ENCODE results near the gene ALDH1A1.

ALDH1A1 gene

GRCh38 chr9:72979405-72980100 lies 26.7 kb upstream of the ALDH1A1 start:
- DNase-seq (ENCODE audit: low read depth): no peak

GRCh38 chr9:72978744-72979143 lies 25.9 kb upstream of the ALDH1A1 start:
- DNase-seq (ENCODE audit: low read depth): no peak

DNA sequence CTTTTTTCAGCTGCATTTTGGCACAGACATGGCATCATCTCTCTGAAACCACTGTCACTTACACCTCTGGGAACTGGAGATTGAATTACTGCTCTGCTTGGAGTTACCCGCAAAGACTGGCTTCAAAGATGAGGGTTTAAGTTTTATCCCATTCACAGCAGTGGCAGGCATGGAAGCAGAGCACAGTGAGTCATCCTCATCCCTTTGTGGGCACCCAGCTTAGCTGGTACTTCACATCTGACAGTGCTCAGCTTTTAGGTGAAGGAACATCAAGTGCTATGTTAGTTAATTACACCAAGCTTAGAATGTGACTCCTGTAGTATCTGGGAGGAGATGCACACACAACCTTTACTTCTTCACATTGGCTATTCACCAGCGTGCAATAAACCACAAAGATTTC lies 24.8 kb upstream of the ALDH1A1 start:
- no peak for DNase-seq (ENCODE audit: low read depth)

DNA sequence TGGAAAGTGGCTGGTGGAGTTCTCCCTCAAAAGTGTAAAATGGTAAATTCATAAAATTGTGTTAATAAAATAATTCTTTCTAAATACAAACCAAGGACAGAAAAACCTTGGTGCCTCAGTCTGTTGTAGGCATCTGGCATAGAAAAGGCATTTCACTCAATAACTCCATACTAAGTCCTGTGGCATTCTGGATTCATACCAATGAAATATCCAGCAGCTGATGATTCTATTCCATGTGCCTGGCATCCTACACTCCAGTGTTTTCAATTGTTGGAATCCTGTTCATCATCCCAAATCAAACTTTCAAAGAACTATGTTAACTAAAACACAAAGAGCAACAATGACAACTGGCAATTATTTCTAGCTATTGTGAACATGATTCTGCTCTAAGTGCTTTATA lies 21.6 kb upstream of the ALDH1A1 start:
- no peak for DNase-seq (ENCODE audit: low read depth)

- DNase-seq (ENCODE audit: low read depth): no peak
Measured at GRCh38 chr9:72972636-72973035, 19.8 kb upstream of the ALDH1A1 start.

DNA sequence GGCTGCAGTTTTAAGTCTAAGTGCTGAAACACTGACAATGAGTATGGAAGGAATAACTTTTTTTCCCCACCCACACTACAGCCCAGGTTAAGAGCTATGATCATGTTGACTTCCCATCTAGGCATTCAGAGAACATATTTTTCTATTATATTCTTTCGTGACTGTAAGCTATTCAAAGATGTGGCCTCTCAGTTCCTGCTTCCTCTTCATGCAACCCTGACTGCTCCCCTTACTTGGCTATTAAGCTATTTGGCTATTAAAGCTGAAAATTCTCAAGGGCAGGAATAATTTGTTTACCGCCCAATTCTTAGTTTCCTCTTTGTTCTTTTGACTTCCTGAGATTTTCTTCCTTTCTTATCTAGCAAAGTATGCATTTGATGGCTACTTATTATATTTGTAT lies 18.6 kb upstream of the ALDH1A1 start:
- DNase-seq (ENCODE audit: low read depth): no peak

GRCh38 chr9:72960446-72960845 lies 7.6 kb upstream of the ALDH1A1 start:
- DNase-seq (ENCODE audit: low read depth): no peak

GRCh38 chr9:72958485-72959281 lies 5.8 kb upstream of the ALDH1A1 start:
- DNase-seq (ENCODE audit: low read depth): no peak

GRCh38 chr9:72955571-72955970 lies 2.7 kb upstream of the ALDH1A1 start:
- DNase-seq (ENCODE audit: low read depth): no peak

- no peak for DNase-seq (ENCODE audit: low read depth)
Measured at GRCh38 chr9:72955126-72955455, 2.2 kb upstream of the ALDH1A1 start.

DNA sequence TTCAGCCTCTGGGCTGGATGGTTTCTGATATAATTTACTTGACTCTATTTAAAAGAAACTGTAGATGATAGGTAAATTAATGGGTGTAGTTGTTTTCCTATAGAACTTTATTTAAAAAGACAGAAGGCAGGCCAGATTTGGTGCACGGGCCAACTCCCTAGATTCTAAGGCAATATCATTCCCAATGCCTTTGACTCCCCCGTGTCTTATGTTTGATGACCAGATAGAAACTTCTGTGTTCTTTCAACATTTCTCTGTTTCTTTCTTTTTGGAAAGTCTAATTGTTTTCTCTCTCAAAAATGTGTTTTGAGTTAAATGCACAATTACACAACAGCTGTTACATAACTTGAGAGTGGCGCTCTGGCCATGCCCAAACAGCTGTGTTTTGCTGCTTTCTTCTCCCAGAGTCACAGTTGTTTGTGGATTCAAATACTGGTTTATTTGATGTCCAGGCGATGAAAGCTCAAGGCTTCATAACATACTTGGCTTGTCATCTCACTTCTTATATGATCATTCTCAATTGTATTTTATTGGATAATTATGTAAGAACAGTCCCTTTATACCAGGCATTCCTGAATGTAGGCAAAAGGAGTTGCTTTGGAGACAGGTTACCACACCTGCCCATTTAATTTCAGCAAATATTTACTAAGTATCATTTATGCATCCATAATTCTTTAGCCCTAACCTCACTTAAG lies 1.7 kb upstream of the ALDH1A1 start:
- DNase-seq (ENCODE audit: low read depth): no peak

GRCh38 chr9:72952381-72952690 lies 517 bp downstream of the ALDH1A1 start:
- no peak for DNase-seq (ENCODE audit: low read depth)

DNA sequence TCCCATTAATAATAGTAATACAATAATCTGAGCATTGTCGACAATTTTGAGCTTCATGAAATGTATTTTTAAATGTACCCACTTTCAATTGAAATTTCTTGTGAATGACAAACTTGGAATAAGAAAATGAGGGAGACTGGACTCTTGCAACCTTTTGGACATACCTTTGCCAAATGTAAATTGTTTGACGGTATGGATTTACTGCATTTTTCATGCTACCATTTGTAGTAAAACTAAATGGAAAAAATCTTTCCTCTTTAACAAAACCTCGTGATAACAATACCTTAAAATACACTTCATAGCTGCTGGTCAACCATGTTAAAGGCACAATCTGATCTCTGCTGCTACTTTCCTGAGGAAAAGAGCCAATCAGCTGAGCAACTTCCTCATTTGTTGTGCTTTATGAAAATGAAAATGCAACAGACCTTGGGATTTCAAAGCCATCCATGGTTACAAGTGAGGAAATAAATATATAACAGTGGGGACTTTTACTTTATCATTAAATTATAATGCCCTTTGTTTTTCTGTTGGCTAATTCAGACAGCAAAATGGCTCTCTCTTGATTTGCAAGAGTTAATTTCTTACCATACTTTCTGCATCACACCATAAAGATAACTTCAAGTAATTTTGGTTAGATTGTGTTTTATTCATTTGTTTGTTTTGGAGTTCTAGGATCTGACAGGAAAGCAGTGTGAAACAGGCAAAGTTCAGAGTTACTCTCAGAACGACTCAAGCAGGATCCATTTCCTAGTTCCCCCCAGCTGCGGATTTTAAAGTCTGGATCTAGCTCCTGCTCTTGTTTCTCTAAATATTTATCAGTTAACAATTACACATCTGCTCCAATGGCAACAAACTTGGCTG lies 1.1 kb downstream of the ALDH1A1 start:
- no peak for DNase-seq (ENCODE audit: low read depth)

DNA sequence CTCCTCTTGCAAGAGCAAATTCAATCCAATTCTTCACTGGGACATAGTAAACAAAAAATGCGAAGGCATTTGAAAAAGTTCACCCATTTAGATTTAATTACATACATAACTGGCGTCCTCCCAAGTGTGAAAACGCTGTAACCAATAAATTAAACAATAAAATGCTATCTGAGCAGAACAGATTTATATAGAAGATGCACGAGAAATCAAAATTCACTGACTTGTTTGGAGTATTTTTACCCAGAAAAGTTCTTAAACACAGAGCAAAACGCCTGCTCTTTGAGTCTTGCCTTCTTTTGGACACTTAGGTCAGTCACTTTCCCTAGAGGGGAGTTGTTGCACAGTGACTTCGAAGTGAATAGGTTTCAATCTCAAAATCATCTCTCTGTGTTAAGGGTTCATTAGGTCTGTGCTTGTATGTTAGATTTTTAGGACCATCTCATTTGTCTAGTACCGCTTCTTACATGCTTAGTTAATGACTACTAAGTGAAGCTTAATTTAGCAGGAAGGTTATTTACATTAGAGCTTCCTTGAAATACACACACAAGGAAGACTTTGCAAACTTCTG lies 1.9 kb downstream of the ALDH1A1 start:
- DNase-seq (ENCODE audit: low read depth): no peak

DNA sequence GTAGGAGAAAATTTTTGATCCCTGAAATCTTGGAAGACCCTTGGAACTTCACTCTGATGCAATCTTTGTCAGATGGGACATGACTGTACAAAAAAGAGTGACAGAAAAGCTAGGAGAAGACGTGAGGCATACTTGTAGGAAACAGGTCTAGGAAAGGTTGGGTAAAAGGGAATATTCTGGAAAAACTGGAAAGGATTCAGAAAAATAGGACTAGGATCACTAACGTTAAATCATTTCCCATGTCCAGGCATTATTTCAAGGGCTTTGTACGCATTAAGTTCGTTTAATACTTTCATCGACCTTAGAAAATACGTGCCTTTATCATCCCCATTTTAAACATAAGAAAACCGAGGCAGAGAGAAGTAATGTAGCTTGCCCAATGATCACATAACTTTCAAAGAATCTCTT lies 2.9 kb downstream of the ALDH1A1 start:
- DNase-seq (ENCODE audit: low read depth): no peak

DNA sequence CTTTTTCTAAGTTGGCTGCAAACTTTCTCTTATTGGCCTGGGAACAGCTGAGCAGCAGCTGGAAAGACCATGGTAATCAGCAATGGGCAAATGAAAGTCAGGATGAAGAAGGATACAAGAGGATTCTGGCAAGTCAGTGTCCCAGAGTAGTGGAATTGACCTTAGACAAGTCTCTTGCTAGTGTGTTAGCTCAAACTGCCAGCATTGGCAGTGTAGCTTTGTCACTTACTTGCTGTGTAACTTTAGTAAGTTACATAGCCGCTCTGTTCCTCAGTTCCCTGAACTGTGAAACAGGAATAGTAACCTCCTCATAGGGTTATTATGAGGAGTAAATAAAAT lies 3.6 kb downstream of the ALDH1A1 start:
- DNase-seq (ENCODE audit: low read depth): no peak

DNA sequence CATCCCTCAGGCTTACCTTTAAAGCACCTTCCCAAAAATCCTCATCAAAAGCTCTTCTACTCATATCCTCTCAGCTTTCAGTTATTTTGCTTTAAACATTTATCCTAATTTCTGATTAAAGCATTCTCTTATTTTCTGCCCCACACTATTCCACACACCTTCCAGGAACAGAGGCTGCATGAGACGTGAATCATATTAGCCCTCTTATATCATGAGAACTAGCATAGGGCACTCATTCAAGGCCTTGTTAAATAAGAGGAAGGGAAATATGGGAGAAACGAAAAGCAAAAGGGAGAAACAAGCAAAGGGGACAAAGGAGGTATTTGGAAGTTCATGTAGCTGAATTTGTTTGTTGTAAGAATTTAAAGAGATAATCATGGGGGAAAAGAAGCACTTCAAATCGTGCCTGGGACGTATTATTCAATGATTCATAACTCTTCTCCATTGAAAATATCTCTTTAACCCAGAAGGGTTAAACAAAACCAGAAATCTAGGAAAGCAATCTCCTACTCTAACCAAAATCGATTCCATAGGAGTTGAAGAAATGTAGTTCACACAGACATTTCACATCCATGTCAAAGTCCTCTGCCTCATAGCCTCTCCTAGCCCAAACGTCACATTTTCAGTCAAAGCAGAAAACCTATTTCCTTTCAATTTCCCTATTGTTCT lies 4.1 kb downstream of the ALDH1A1 start:
- DNase-seq (ENCODE audit: low read depth): no peak

DNA sequence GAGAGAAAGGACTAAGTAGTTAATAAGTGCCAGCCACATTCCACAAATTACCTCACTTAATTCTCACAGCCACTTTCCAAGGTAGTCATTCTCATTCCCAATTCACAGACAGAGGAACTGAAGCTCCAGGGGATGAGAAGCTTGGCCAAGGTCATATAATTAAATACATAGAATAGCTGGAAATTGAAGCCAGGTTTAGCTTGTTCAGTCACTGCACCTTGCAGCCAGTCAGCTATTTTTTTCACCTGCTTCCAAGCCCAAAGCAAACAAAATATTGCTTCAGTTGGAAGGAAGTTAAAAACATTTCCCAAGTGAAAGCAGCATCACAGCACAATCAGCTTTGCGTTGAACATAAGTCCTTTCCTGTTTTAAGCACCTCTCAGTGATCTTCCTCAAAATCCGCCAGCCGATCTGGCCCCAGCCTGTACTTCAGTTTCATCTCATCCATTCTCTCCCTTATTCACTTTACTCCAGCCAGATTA lies 4.8 kb downstream of the ALDH1A1 start:
- no peak for DNase-seq (ENCODE audit: low read depth)

GRCh38 chr9:72946821-72947220 lies 6.0 kb downstream of the ALDH1A1 start:
- no peak for DNase-seq (ENCODE audit: low read depth)

DNA sequence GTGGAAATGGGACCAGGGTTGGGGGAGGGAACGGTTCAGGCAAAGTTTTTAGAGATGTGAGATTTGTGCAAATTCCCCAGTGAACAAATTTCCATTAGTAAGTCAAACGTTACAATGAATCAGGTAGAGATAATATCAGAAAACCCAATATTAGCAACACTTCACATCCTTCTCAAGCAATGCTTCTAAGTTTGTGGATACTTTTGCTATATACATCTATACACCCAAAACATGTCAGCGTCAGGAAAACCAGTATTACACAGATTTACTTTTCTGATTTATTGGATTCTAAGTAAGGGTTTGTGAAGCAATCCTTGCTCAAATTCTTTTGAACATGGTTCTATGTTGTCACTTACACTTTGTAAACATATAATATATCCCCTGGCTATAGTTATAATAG lies 6.5 kb downstream of the ALDH1A1 start:
- DNase-seq (ENCODE audit: low read depth): no peak

DNA sequence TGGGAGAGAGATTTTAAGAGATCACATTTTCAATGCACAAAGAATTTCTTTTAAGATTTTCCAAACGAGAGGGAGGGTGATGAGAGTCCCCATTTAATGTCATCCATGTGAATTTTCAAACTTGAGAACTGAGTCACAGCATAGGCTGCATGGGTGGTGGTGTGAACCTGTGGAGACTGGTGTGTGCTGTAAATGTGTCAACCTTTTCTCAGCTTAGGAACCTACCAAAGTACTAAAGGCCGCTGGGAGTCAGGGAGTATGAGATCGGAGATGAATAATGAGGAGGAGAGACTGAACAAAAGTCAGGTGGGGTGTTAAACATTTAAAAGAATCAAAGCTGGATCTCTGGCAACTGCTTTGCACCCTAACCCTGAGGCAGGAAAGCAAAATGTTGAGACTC lies 7.5 kb downstream of the ALDH1A1 start:
- no peak for DNase-seq (ENCODE audit: low read depth)
